Osteocyte (in vitro differentiated cells): ENCODE measurements around the gene PLXDC2. TPM values are rescaled to one million over a fixed set of nuclear protein-coding genes. Genes with fewer than 3 reads are reported as not detected.

Experiments used
- DNase-seq: peaks from one replicate; pipeline ENCODE4 v3.0.0; 2021; ENCODE audit warnings: mixed read lengths; ENCODE audit not compliant: unreplicated experiment; ENCODE audit errors: extremely low spot score
- H3K27ac Mint-ChIP-seq: one replicate; pipeline ENCODE4 v1.8.0; 2021; ENCODE audit warnings: mild to moderate bottlenecking, mixed read lengths; ENCODE audit not compliant: unreplicated experiment
- H3K27me3 Mint-ChIP-seq: one replicate; pipeline ENCODE4 v1.8.0; 2021; ENCODE audit warnings: mixed read lengths; ENCODE audit not compliant: unreplicated experiment
- H3K36me3 Mint-ChIP-seq: one replicate; pipeline ENCODE4 v1.8.0; 2021; ENCODE audit warnings: mixed read lengths; ENCODE audit not compliant: unreplicated experiment
- H3K4me1 Mint-ChIP-seq: one replicate; pipeline ENCODE4 v1.8.0; 2021; ENCODE audit warnings: mixed read lengths; ENCODE audit not compliant: unreplicated experiment
- H3K4me3 Mint-ChIP-seq: one replicate; pipeline ENCODE4 v1.8.0; 2021; ENCODE audit warnings: mild to moderate bottlenecking, moderate library complexity, mixed read lengths; ENCODE audit not compliant: unreplicated experiment
- H3K9me3 Mint-ChIP-seq: one replicate; pipeline ENCODE4 v1.8.0; 2021; ENCODE audit warnings: mixed read lengths; ENCODE audit not compliant: unreplicated experiment
- CTCF ChIP-seq: fragments of 200-600 bp; sonication (generic); IDR thresholded peaks from 2 replicates; pipeline ENCODE4 v1.5.0; 2021; ENCODE audit warnings: antibody characterized with exemption, mild to moderate bottlenecking, moderate library complexity
- total RNA-seq: library from RNA; stranded (reverse); gene quantifications from 2 replicates; pipeline ENCODE4 v1.2.1, GENCODE V29; 2021

Gene PLXDC2
- total RNA-seq, 1 donor from 2014 or later: 33.2 TPM

GRCh38 chr10:19932806-19933371, 116.7 kb downstream of the PLXDC2 start:
- TF ChIP-seq CTCF: no peak
- H3K27ac Mint-ChIP-seq: no peak overlapping the region
- peaks cover 38% of the 10 kb centered on the region for H3K4me1 Mint-ChIP-seq

GRCh38 chr10:19933772-19934171, 117.5 kb downstream of the PLXDC2 start:
- Mint-ChIP-seq H3K27ac (no peak overlapping the region), H3K36me3 (no peaks in the 10 kb centered on the region), H3K4me3 (no peak overlapping the region), H3K27me3 (no peaks in the 10 kb centered on the region), H3K9me3 (no peaks in the 10 kb centered on the region), H3K4me1 (peaks cover 34% of the 10 kb centered on the region)
- no peak for DNase-seq
- no peak for TF ChIP-seq CTCF

More at GRCh38 chr10:19932806-19933371, 116.7 kb downstream of the PLXDC2 start:
- Mint-ChIP-seq H3K9me3 (no peaks in the 10 kb centered on the region), H3K36me3 (no peaks in the 10 kb centered on the region), H3K4me3 (no peak overlapping the region), H3K27me3 (no peaks in the 10 kb centered on the region)
- DNase-seq: no peak

- Mint-ChIP-seq H3K36me3 (no peaks in the 10 kb centered on the region), H3K9me3 (no peaks in the 10 kb centered on the region), H3K27ac (no peak overlapping the region), H3K4me1 (peaks cover 22% of the 10 kb centered on the region), H3K4me3 (no peak overlapping the region), H3K27me3 (no peaks in the 10 kb centered on the region)
- TF ChIP-seq CTCF: no peak
- DNase-seq: no peak
These were observed 118.9 kb downstream of the PLXDC2 start for GRCh38 chr10:19935176-19935575.

GRCh38 chr10:19936289-19936688, 120.1 kb downstream of the PLXDC2 start:
- DNase-seq: no peak
- Mint-ChIP-seq H3K4me1 (peaks cover 16% of the 10 kb centered on the region), H3K9me3 (no peaks in the 10 kb centered on the region), H3K4me3 (no peak overlapping the region), H3K27ac (no peak overlapping the region), H3K27me3 (no peaks in the 10 kb centered on the region), H3K36me3 (no peaks in the 10 kb centered on the region)
- TF ChIP-seq CTCF: no peak

- Mint-ChIP-seq H3K4me3 (no peak overlapping the region), H3K27ac (no peak overlapping the region), H3K9me3 (no peaks in the 10 kb centered on the region), H3K36me3 (no peaks in the 10 kb centered on the region), H3K4me1 (peaks cover 1% of the 10 kb centered on the region), H3K27me3 (no peaks in the 10 kb centered on the region)
- no peak for TF ChIP-seq CTCF
- DNase-seq: no peak
These were observed 121.8 kb downstream of the PLXDC2 start for GRCh38 chr10:19937989-19938388.
